Measurements from ENCODE around the gene SURF2.
"Not testable (repeated sequence)": the region's sequence is repeated elsewhere in the genome, so short reads cannot be mapped to it uniquely, and the experiment has no call there.

- not testable (repeated sequence) for TF ChIP-seq POLR2AphosphoS5, POLR2A, SPI1 (IDR thresholded peaks at IDR 0.05; ENCODE audit: low read depth, low read length)
Observed at GRCh38 chr9:133377280-133377679, 20.9 kb downstream of the SURF2 start.
